ENCODE results near the gene ALX4. TPM values are rescaled to one million over a fixed set of nuclear protein-coding genes. Genes with fewer than 3 reads are reported as not detected.

The ALX4 gene
- total RNA-seq, 1 donor from 2014 or later, result not detected

- Histone ChIP-seq H3K27ac (no peak overlapping the region), H3K36me3 (no peaks in the 10 kb centered on the region), H3K9me3 (no peaks in the 10 kb centered on the region), H3K4me3 (peak overlapping the region; percentile 40 to 49), H3K27me3 (peaks cover 19% of the 10 kb centered on the region), H3K4me1 (peaks cover 38% of the 10 kb centered on the region)
- DNase-seq (ENCODE audit: extremely low spot score in 2 of 2), result no peak
- TF ChIP-seq POLR2A (IDR thresholded peaks at IDR 0.05), result no peak
- peak in 1 of 2 donors; percentile 24 for TF ChIP-seq POLR2AphosphoS5 (IDR thresholded peaks at IDR 0.05; ENCODE audit: insufficient read depth in 1 of 2, low read depth in 1 of 2)
- intact Hi-C loops (cut with DNase I), result no loop called here
Observed at GRCh38 chr11:44305470-44306051, 4.4 kb downstream of the ALX4 start.

- no peak for DNase-seq (ENCODE audit: extremely low spot score in 2 of 2)
- H3K27ac ChIP-seq, result no peak overlapping the region
Observed at GRCh38 chr11:44305026-44305469, 4.9 kb downstream of the ALX4 start.

DNA sequence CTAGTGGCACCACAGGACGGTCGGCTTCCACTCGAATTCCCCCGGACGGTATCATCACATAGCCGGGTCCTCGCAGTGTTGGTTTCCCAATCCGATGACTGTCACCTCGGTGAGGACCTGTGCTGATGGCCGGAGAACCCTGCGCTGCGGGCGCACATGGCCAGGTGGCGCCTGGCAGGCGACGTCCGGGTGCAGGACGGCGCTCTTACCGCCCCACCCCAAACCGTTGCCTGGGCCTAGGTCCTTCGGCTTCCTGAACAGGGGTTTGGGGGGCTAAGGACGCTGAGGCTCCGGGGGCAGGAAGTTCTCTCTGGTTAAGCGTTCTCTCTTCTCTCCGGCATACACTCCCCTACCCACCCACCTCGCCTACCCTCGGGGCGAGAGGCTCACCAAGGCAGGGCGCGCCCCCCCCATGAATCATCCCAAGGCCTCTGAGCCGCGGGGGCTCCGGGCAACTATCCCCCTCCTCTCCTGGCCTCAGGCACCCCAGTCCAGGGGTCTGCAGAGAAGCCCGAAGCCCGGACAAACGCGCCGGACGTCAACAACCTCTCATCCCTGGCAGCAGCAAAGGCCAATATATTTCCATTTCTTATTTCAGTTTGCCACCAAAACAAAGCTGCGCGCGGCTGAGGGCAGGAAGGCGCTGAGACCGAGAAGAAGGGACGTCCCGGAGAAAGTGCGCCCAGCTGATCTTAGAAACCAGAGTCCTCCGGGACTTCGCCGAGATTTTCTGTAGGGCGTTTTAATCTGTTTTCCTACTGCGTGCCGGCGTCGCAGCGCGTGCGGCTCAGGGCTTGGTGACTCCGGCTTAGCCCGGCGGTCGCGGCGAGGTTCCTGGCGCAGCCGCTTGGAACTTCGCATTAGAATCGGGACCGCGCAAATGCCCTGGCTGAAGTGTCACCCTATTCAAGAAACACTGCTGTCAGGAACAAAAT is 5.6 kb downstream of the ALX4 start:
- Histone ChIP-seq H3K27me3 (peaks cover 14% of the 10 kb centered on the region), H3K9me3 (no peaks in the 10 kb centered on the region), H3K36me3 (no peaks in the 10 kb centered on the region), H3K4me3 (no peak overlapping the region), H3K27ac (no peak overlapping the region), H3K4me1 (peaks cover 26% of the 10 kb centered on the region)
- DNase-seq (ENCODE audit: extremely low spot score in 2 of 2), result no peak
- intact Hi-C loops (cut with DNase I), result no loop called here
- TF ChIP-seq POLR2A (IDR thresholded peaks at IDR 0.05) (no peak), POLR2AphosphoS5 (IDR thresholded peaks at IDR 0.05; ENCODE audit: insufficient read depth in 1 of 2, low read depth in 1 of 2) (no peak)
- TF ChIP-seq, protein P1, sequence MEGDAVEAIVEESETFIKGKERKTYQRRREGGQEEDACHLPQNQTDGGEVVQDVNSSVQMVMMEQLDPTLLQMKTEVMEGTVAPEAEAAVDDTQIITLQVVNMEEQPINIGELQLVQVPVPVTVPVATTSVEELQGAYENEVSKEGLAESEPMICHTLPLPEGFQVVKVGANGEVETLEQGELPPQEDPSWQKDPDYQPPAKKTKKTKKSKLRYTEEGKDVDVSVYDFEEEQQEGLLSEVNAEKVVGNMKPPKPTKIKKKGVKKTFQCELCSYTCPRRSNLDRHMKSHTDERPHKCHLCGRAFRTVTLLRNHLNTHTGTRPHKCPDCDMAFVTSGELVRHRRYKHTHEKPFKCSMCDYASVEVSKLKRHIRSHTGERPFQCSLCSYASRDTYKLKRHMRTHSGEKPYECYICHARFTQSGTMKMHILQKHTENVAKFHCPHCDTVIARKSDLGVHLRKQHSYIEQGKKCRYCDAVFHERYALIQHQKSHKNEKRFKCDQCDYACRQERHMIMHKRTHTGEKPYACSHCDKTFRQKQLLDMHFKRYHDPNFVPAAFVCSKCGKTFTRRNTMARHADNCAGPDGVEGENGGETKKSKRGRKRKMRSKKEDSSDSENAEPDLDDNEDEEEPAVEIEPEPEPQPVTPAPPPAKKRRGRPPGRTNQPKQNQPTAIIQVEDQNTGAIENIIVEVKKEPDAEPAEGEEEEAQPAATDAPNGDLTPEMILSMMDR (IDR thresholded peaks at IDR 0.05), result no peak

More at GRCh38 chr11:44305026-44305469, 4.9 kb downstream of the ALX4 start:
- no peak for TF ChIP-seq POLR2A (IDR thresholded peaks at IDR 0.05)
- no peak for TF ChIP-seq POLR2AphosphoS5 (IDR thresholded peaks at IDR 0.05; ENCODE audit: insufficient read depth in 1 of 2, low read depth in 1 of 2)
- TF ChIP-seq, protein P1 (IDR thresholded peaks at IDR 0.05), result no peak
- intact Hi-C loops (cut with DNase I), result no loop called here
- peaks cover 19% of the 10 kb centered on the region for H3K27me3 ChIP-seq
- H3K36me3 ChIP-seq, result no peaks in the 10 kb centered on the region
- H3K4me3 ChIP-seq, result peak overlapping the region; percentile 40 to 49
- no peaks in the 10 kb centered on the region for H3K9me3 ChIP-seq
- peaks cover 33% of the 10 kb centered on the region for H3K4me1 ChIP-seq

- Histone ChIP-seq H3K27ac (no peak overlapping the region), H3K9me3 (no peaks in the 10 kb centered on the region), H3K4me1 (peaks cover 23% of the 10 kb centered on the region), H3K27me3 (peaks cover 11% of the 10 kb centered on the region), H3K36me3 (no peaks in the 10 kb centered on the region), H3K4me3 (no peak overlapping the region)
- intact Hi-C loops (cut with DNase I), result no loop called here
- TF ChIP-seq POLR2A (IDR thresholded peaks at IDR 0.05), result no peak
- no peak for DNase-seq (ENCODE audit: extremely low spot score in 2 of 2)
Observed at GRCh38 chr11:44303401-44303938, 6.5 kb downstream of the ALX4 start.

DNA sequence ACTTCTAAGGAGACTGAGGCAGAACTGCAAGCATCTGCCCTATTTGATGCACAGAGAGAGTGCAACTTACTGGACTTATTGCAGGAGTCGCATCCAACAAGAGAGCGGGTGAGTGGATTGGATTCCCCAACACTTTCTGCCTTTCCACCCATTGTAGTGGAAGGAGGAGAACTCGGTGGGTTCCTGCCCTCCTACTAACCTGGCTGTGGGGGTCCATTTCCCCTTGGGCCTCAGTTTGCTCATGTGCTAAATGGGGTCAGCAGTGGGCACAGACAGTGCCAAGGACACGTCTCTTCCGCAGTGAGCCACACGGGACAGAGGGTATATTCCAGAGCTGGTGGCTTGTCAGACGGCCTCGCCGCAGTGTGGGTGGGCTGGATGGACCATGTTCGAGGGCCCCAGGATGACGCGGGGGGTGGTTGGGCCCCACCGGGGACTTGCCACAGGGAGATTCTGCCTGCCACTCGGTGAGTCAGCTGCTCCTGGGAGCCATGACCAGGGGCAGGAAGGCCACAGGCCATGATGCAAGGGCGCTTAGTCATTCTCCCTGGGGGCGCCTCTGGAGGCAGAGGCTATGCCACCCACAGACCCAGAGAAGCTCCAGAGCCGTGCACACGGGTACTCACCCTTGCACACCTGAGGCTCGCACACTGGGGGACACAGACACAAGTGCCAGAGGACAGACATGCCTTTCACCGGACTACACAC is 8.2 kb downstream of the ALX4 start:
- no peak overlapping the region for H3K27ac ChIP-seq

More for the DNA sequence above, 8.2 kb downstream of the ALX4 start:
- H3K36me3 ChIP-seq, result no peaks in the 10 kb centered on the region
- peaks cover 23% of the 10 kb centered on the region for H3K4me1 ChIP-seq
- intact Hi-C loops (cut with DNase I), result no loop called here
- H3K9me3 ChIP-seq, result no peaks in the 10 kb centered on the region
- TF ChIP-seq, protein P1 (IDR thresholded peaks at IDR 0.05), result no peak
- no peak for TF ChIP-seq POLR2A (IDR thresholded peaks at IDR 0.05)
- peaks cover 11% of the 10 kb centered on the region for H3K27me3 ChIP-seq
- H3K4me3 ChIP-seq, result no peak overlapping the region
- DNase-seq (ENCODE audit: extremely low spot score in 2 of 2), result no peak
